Testis (tissue), 2 donors: ENCODE results near the gene PSIP1.

Source experiments
- POLR2A ChIP-seq: fragments of 450-650 bp; IDR thresholded peaks from one replicate; pipeline ENCODE4 v1.6.1; 2017; ENCODE audit warnings: antibody characterized with exemption, mild to moderate bottlenecking, moderate library complexity
- TF ChIP-seq, protein P1 (sequence below), 3 experiments: fragments of 450-650 bp in 2 of 3; fragments of 200-600 bp in 1 of 3; sonication (generic) in 1 of 3; IDR thresholded peaks; one replicate each; pipeline ENCODE4 v1.5.1; 2016 to 2019; ENCODE audit warnings: antibody characterized with exemption in 3 of 3, mild to moderate bottlenecking in 2 of 3, moderate library complexity in 1 of 3

DNA sequence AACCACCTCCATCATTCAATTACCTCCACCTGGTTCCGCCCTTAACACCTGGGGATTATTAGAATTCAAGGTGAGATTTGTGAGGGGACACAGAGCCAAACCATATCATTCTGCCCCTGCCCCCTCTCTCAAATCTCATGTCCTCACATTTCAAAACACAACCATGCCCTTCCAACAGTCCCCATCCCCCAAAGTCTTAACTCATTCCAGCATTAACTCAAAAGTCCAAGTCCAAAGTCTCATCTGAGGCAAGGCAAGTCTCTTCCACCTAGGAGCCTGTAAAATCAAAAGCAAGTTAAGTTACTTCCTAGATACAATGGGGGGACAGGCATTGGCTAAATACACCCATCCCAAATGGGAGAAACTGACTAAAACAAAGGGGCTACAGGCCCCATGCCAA, 18.8 kb downstream of the PSIP1 start:
- TF ChIP-seq, protein P1, sequence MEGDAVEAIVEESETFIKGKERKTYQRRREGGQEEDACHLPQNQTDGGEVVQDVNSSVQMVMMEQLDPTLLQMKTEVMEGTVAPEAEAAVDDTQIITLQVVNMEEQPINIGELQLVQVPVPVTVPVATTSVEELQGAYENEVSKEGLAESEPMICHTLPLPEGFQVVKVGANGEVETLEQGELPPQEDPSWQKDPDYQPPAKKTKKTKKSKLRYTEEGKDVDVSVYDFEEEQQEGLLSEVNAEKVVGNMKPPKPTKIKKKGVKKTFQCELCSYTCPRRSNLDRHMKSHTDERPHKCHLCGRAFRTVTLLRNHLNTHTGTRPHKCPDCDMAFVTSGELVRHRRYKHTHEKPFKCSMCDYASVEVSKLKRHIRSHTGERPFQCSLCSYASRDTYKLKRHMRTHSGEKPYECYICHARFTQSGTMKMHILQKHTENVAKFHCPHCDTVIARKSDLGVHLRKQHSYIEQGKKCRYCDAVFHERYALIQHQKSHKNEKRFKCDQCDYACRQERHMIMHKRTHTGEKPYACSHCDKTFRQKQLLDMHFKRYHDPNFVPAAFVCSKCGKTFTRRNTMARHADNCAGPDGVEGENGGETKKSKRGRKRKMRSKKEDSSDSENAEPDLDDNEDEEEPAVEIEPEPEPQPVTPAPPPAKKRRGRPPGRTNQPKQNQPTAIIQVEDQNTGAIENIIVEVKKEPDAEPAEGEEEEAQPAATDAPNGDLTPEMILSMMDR (IDR thresholded peaks at IDR 0.05), result no peak
- TF ChIP-seq POLR2A, result no peak
